Stimulated activated CD4-positive, alpha-beta T cell treated with anti-CD3 and anti-CD28 coated beads, Interleukin-4, amount 100 ng/mL, for 48 hours (primary cell): ENCODE measurements around the gene CCR8.
"Not testable (repeated sequence)": the region's sequence is repeated elsewhere in the genome, so short reads cannot be mapped to it uniquely, and the experiment has no call there.

ENCODE experiments used
- DNase-seq, 2 donors: peaks; one replicate each; pipeline ENCODE4 v3.0.0-alpha.2; 2020; ENCODE audit warnings: low read depth in 2 of 2

The CCR8 gene

DNA sequence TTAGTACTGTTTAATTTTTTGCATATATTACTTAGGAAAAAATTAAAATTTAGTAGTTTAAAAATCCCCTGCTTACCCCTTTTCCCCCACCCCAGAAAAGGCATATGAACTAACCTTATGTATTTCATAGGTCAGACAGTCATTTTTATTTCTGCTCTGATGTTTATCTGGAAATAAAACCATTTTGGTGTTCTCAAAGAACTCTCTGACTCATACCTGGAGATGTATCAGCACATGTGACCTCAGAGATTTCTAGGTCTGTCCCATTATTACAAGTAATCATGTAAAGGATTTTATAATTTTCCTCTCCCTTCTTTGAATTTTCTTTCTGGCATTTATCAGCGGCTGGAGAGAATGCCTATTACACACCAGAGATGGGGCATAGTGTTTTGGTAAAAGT, 14.1 kb upstream of the CCR8 start:
- DNase-seq = no peak

- no peak for DNase-seq
These were observed 11.8 kb upstream of the CCR8 start for GRCh38 chr3:39317571-39318169.

DNA sequence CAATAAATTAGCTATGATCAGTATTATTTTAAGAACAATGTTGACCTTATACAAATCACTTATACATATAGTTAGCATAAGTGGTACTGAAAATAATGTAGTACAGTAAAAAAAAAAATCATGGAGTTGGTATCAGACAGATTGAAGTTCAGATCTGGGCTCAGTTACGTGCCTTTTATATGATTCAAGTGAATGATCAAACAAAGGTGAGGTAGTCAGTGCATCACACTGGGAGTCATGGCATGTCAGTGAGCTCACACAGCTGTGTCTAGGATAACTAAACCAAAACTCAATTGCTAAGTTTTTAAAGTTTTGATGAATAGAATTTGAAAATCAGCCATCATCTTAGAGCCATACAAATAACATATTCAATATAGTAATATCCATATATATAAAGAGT, 11.2 kb upstream of the CCR8 start:
- no peak for DNase-seq

- no peak for DNase-seq
These were observed 10.3 kb upstream of the CCR8 start for GRCh38 chr3:39319249-39319648.

DNA sequence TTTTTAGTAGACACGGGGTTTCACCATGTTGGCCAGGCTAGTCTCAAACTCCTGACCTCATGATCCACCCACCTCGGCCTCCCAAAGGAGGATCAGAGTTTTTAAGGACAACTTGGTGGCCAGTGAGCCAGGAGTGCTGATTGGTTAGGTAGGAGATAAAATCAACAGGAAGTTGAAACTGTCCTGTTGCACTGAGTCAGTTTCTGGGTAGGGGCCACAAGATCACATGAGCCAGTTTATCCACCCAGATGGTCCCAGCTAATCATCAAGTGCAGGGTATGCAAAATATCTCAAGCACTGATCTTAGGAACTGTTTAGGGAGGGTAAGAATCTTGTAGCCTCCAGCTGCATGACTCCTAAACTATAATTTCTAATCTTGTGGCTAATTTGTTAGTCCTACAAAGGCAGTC, 7.9 kb upstream of the CCR8 start:
- not testable (repeated sequence) for DNase-seq

- DNase-seq = not testable (repeated sequence)
These were observed 7.2 kb upstream of the CCR8 start for GRCh38 chr3:39322209-39322715.

DNA sequence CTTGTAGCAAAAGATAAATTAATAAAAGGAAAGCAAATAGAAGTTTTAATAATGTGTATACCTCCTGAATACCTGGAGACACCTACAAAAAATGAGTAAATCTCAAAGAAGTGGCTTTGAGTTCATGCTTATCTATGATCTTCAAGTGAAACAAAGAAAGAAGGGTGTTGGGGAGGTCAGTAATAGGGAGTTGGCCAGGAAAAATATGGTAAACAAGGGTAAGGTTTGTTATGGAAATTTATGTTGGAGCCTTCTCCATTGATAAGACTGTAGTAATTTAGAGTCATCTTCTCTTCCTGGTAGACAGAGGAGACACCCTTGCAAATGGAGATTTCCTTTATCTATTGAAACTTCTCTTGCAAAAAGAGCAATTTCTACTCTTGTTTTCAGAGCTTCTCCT, 6.6 kb upstream of the CCR8 start:
- no peak for DNase-seq

DNA sequence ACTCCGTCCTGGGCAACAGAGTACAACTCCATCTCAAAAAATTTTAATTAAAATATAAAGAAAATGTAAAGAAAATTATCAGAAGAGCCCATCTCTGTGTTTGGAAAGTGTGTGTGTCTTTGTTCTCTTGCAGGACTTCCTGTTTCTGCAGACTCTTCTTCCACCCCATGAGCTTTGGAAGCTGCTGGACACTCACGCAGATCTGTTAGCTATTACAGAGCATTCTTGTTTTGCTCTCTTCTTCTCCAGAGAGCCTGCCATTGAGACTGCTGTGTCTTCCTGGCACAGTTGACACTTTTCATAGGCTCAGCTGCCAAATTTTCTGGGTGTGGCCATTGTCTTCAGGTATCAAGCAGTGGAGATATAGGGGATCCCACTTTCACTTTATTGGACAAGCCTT, 6.0 kb upstream of the CCR8 start:
- no peak for DNase-seq

- DNase-seq = no peak
These were observed 4.3 kb upstream of the CCR8 start for GRCh38 chr3:39325236-39325635.

GRCh38 chr3:39327053-39327745, 2.3 kb upstream of the CCR8 start:
- DNase-seq = no peak

DNA sequence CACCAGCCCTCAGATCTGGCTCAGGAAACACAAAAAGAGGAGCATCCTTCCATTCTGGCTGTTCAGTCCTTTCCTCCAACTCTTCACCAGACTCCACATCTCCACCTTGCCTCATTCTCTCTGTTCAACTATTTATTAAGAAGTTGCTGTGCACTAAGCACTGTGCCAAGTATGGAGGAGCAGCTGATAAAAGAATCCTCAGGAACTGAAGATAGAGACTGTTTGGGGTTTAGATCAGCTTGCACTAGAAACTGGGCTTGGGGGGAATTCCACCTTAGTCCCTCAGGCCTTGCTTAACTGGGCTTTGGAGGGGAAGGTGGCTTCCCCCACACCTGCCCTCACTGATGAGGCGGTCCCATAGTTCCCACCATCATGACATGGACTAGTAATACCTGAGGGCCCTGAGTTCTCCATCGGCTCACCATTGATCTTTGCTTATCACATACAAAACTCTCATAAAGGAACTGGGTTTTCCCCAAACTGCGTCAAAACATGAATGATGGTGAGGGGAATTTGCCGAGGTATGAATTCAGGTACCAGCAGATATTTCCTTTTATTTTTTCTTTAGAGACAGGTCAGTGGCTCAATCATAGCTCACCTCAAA, 1.7 kb upstream of the CCR8 start:
- DNase-seq = peak in 1 of 2 donors; percentile 11

GRCh38 chr3:39330824-39331223, 1.3 kb downstream of the CCR8 start:
- DNase-seq = no peak

GRCh38 chr3:39332525-39332924, 3.0 kb downstream of the CCR8 start:
- no peak for DNase-seq

- no peak for DNase-seq
These were observed 4.1 kb downstream of the CCR8 start for GRCh38 chr3:39333607-39334006.

- DNase-seq = no peak
These were observed 4.7 kb downstream of the CCR8 start for GRCh38 chr3:39334205-39334604.

DNA sequence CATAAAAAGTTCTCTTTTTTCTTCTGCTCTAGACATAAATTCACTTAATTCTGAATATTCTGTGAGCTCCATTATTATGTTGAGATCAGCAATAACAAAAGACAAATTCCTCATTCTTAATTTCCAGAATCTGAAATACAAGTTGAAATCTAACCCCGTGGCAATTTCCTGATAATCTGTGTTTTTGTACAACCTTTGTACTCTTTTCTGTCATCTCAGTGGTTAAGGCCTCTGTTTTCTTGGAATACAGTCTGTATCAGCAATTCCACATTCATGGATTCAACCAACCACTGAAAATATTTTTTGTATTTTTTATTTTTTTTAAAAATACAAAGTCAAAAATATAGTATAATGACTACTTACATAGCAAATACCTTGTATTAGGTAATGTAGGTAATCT, 8.7 kb downstream of the CCR8 start:
- DNase-seq = no peak

- DNase-seq = no peak
These were observed 9.6 kb downstream of the CCR8 start for GRCh38 chr3:39339086-39339485.

DNA sequence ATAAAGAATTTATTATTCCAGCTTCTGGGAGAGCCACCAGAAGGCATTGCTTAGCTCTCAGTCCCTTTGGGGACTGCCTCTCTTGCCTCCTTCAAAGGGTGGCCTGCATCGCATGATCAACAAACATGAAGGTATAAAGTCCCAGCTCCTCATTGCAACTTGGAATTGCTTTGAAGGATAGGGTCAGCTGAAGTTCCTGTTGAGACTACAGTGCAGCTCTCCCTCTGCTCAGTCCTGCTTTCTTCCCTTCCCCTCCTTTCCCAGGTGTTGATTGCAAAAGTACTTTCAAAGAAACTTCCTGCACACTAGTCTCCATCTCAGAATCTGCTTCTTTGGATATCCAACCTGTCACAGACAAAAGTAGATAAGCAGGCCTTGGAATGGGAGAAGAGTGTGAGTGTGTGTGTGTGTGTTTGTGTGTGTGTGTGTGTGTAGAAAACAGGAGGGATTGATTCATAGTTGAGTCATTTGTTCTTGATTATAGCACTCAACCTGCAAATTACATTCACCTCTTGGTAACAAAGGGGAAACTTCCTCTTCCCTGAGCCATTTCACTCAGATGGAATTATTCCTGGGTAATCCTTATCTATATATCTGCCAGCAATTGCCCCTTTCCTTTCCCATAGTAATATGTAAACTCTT, 13.7 kb downstream of the CCR8 start:
- DNase-seq = no peak

DNA sequence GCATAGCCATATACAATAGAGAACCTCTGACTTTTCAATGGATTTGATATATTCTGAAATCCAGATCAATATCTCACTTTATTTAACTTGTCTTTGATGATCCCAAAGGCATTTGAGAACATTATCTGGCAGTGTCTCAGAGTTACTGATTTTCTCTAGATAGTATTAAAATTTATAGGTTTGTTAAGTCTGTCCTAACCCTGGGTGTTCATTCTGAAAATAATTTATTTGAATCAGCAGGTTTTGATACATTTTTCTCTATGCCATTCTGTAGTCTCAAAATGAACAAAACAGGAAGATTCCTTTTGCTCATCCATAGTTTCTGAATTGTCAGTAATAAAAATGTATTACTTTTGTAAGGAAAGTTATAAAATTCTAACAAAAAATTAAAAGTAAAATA, 14.3 kb downstream of the CCR8 start:
- no peak for DNase-seq

- no peak for DNase-seq
These were observed 15.3 kb downstream of the CCR8 start for GRCh38 chr3:39344746-39345344.

GRCh38 chr3:39346785-39347585, 17.5 kb downstream of the CCR8 start:
- DNase-seq = no peak

DNA sequence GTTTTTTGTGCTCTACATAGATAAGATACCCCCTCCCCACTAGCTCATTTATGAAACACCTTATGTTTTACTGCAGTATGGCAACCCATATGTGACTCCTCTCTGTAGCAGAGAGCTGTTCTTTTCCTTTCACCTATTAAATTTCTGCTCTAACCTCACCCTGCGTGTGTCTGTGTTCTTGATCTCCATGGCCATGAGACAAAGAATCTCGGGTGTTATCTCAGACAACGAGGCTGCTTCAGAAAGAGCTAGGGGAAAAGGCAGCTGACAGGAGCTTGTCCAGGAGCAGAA, 18.0 kb downstream of the CCR8 start:
- DNase-seq = no peak
